Breast epithelium (tissue), 3 donors: Measurements from ENCODE around the gene MALRD1.

Source experiments
- CTCF ChIP-seq, 3 donors: fragments of 450-650 bp; IDR thresholded peaks; one replicate each; pipeline ENCODE4 v1.5.1; 2016 to 2017; ENCODE audit warnings: antibody characterized with exemption in 3 of 3, mild to moderate bottlenecking in 3 of 3, moderate library complexity in 3 of 3
- POLR2A ChIP-seq: fragments of 450-650 bp; IDR thresholded peaks from one replicate; pipeline ENCODE4 v1.6.1; 2016; ENCODE audit warnings: antibody characterized with exemption, mild to moderate bottlenecking, moderate library complexity

- TF ChIP-seq CTCF (IDR thresholded peaks at IDR 0.05) (no peak), POLR2A (no peak)
Observed at GRCh38 chr10:19783721-19784120, 735.1 kb downstream of the MALRD1 start.
